H9 (cell line): ENCODE results near the gene IER3. TPM values are rescaled to one million over a fixed set of nuclear protein-coding genes. Genes with fewer than 3 reads are reported as not detected.

Experiments used
- DNase-seq: peaks from one replicate; pipeline ENCODE4 v3.0.0-alpha.2; 2017
- H2AFZ ChIP-seq: one replicate; pipeline ENCODE4 v1.6.1; 2013; ENCODE audit warnings: mild to moderate bottlenecking, low read length, control low read depth, moderate library complexity
- H2AK5ac ChIP-seq: 2 replicates; pipeline ENCODE4 v1.6.1; 2013; ENCODE audit warnings: low read length, control low read depth, mixed read lengths; ENCODE audit not compliant: insufficient read length
- H2BK120ac ChIP-seq: one replicate; pipeline ENCODE4 v1.6.1; 2013; ENCODE audit warnings: low read depth, mild to moderate bottlenecking, low read length, control low read depth, inconsistent platforms; ENCODE audit not compliant: poor library complexity, severe bottlenecking
- H2BK12ac ChIP-seq: 2 replicates; pipeline ENCODE4 v1.6.1; 2013; ENCODE audit warnings: low read length, control low read depth, mixed read lengths, low read depth; ENCODE audit not compliant: insufficient read length
- H2BK15ac ChIP-seq: 2 replicates; pipeline ENCODE4 v1.6.1; 2013; ENCODE audit warnings: low read depth, low read length, control low read depth
- H2BK20ac ChIP-seq: one replicate; pipeline ENCODE4 v1.6.1; 2013; ENCODE audit warnings: low read depth, mild to moderate bottlenecking, low read length, control low read depth, inconsistent platforms; ENCODE audit not compliant: poor library complexity, severe bottlenecking
- H2BK5ac ChIP-seq: 2 replicates; pipeline ENCODE4 v1.6.1; 2013; ENCODE audit warnings: low read length, control low read depth, mixed read lengths; ENCODE audit not compliant: insufficient read length
- H3K14ac ChIP-seq: 2 replicates; pipeline ENCODE4 v1.6.1; 2013; ENCODE audit warnings: low read length, control low read depth; ENCODE audit not compliant: insufficient read depth
- H3K18ac ChIP-seq: 2 replicates; pipeline ENCODE4 v1.6.1; 2013; ENCODE audit warnings: low read depth, mild to moderate bottlenecking, mixed read lengths, low read length, control low read depth; ENCODE audit not compliant: insufficient read length
- H3K23ac ChIP-seq: 2 replicates; pipeline ENCODE4 v1.6.1; 2013; ENCODE audit warnings: low read length, control low read depth, mixed read lengths, low read depth; ENCODE audit not compliant: insufficient read length
- H3K23me2 ChIP-seq: 2 replicates; pipeline ENCODE4 v1.6.1; 2013; ENCODE audit warnings: low read depth, mild to moderate bottlenecking, mixed read lengths, low read length, control low read depth; ENCODE audit not compliant: insufficient read length, poor library complexity, severe bottlenecking
- H3K27ac ChIP-seq: 2 replicates; pipeline ENCODE4 v1.5.1; 2013; ENCODE audit warnings: low read length, control low read depth, mixed read lengths, low read depth; ENCODE audit not compliant: insufficient read length
- H3K27me3 ChIP-seq: 2 replicates; pipeline ENCODE4 v1.6.1; 2013; ENCODE audit warnings: low read length, control low read depth, inconsistent platforms; ENCODE audit not compliant: insufficient read depth
- H3K4ac ChIP-seq: 2 replicates; pipeline ENCODE4 v1.6.1; 2013; ENCODE audit warnings: low read depth, mild to moderate bottlenecking, control low read depth, inconsistent platforms, low read length, moderate library complexity
- H3K4me1 ChIP-seq: 2 replicates; pipeline ENCODE4 v1.6.1; 2013; ENCODE audit warnings: low read length, control low read depth, inconsistent platforms; ENCODE audit not compliant: insufficient read depth
- H3K4me2 ChIP-seq: 2 replicates; pipeline ENCODE4 v1.6.1; 2013; ENCODE audit warnings: low read length, control low read depth, mixed read lengths; ENCODE audit not compliant: insufficient read length, insufficient read depth
- H3K56ac ChIP-seq: 2 replicates; pipeline ENCODE4 v1.6.1; 2013; ENCODE audit warnings: low read depth, mild to moderate bottlenecking, mixed read lengths, low read length, control low read depth; ENCODE audit not compliant: insufficient read length
- H3K79me1 ChIP-seq: 2 replicates; pipeline ENCODE4 v1.6.1; 2013; ENCODE audit warnings: low read depth, mild to moderate bottlenecking, moderate library complexity, low read length, control low read depth, inconsistent platforms; ENCODE audit not compliant: insufficient read depth, poor library complexity, severe bottlenecking
- H3K79me2 ChIP-seq: 2 replicates; pipeline ENCODE4 v1.6.1; 2013; ENCODE audit warnings: low read length, control low read depth, inconsistent platforms; ENCODE audit not compliant: insufficient read depth
- H3K9ac ChIP-seq: 2 replicates; pipeline ENCODE4 v1.6.1; 2013; ENCODE audit warnings: low read length, control low read depth, mixed read lengths; ENCODE audit not compliant: insufficient read length; ENCODE audit errors: extremely low read depth
- H3K9me3 ChIP-seq: one replicate; pipeline ENCODE4 v1.6.1; 2013; ENCODE audit warnings: low read depth, low read length, inconsistent platforms; ENCODE audit not compliant: control insufficient read depth
- H3T11ph ChIP-seq: one replicate; pipeline ENCODE4 v1.6.1; 2013; ENCODE audit warnings: mild to moderate bottlenecking, low read length, control low read depth, inconsistent platforms
- H4K20me1 ChIP-seq: one replicate; pipeline ENCODE4 v1.6.1; 2013; ENCODE audit not compliant: control insufficient read depth, insufficient read length, insufficient read depth
- H4K5ac ChIP-seq: 2 replicates; pipeline ENCODE4 v1.6.1; 2013; ENCODE audit warnings: low read depth, mild to moderate bottlenecking, mixed read lengths, low read length, control low read depth; ENCODE audit not compliant: insufficient read length
- H4K8ac ChIP-seq: replicated peaks from 2 replicates; pipeline ENCODE4 v1.6.1; 2013; ENCODE audit warnings: low read length, control low read depth, mixed read lengths, low read depth; ENCODE audit not compliant: insufficient read length
- H4K91ac ChIP-seq: 2 replicates; pipeline ENCODE4 v1.6.1; 2013; ENCODE audit warnings: low read depth, mild to moderate bottlenecking, moderate library complexity, mixed read lengths, low read length, control low read depth; ENCODE audit not compliant: insufficient read length
- H3K27ac Mint-ChIP-seq, 3 experiments: 2 replicates in 2 of 3; 3 replicates in 1 of 3; pipeline ENCODE4 v1.8.0; 2020 to 2021; ENCODE audit warnings: mixed read lengths in 3 of 3, mild to moderate bottlenecking in 1 of 3, moderate library complexity in 1 of 3
- H3K27me3 Mint-ChIP-seq: 2 replicates; pipeline ENCODE4 v1.8.0; 2021; ENCODE audit warnings: low read depth, mild to moderate bottlenecking, moderate library complexity, mixed read lengths
- H3K36me3 Mint-ChIP-seq, 3 experiments: 2 replicates in 2 of 3; 3 replicates in 1 of 3; pipeline ENCODE4 v1.8.0; 2020 to 2021; ENCODE audit warnings: low read depth in 3 of 3, mixed read lengths in 3 of 3; ENCODE audit not compliant: insufficient read depth in 1 of 3
- H3K4me1 Mint-ChIP-seq, 2 experiments: 2 replicates each; pipeline ENCODE4 v1.8.0; 2020; ENCODE audit warnings: mixed read lengths in 2 of 2
- H3K4me3 Mint-ChIP-seq, 2 experiments: 2 replicates in 1 of 2; 3 replicates in 1 of 2; pipeline ENCODE4 v1.8.0; 2020 to 2021; ENCODE audit warnings: mild to moderate bottlenecking in 2 of 2, mixed read lengths in 2 of 2, moderate library complexity in 1 of 2
- H3K9me3 Mint-ChIP-seq, 2 experiments: 2 replicates in 1 of 2; 3 replicates in 1 of 2; pipeline ENCODE4 v1.8.0; 2020; ENCODE audit warnings: mild to moderate bottlenecking in 2 of 2, mixed read lengths in 2 of 2, moderate library complexity in 1 of 2
- CTCF ChIP-seq: fragments of 200-600 bp; sonication (generic); conservative IDR thresholded peaks from 3 replicates; pipeline ENCODE4 v1.8.0; 2021; ENCODE audit warnings: antibody characterized with exemption, mild to moderate bottlenecking
- WGBS: extraction: QIAGEN DNeasy Blood & Tissue Kit; methylation state at CpG from one replicate; pipeline ENCODE4 v1.1.7; 2013; ENCODE audit warnings: missing lambda C conversion rate, low lambda C conversion rate, mixed read lengths; ENCODE audit not compliant: insufficient read length; ENCODE audit errors: extremely low coverage; 5-methylcytosine and 5-hydroxymethylcytosine counted together
- total RNA-seq: library from RNA; stranded (reverse); gene quantifications from 2 replicates; pipeline ENCODE4 v1.2.1, GENCODE V29; 2021

The IER3 gene
- total RNA-seq, 1 experiment from 2014 or later, result 43.5 TPM

GRCh38 chr6:30793521-30794194 is 49.3 kb upstream of the IER3 start:
- no peaks in the 10 kb centered on the region for H3K36me3 Mint-ChIP-seq
- H3K14ac ChIP-seq, result no peak overlapping the region
- no peak overlapping the region for H3K23ac ChIP-seq
- no peak overlapping the region for H3K56ac ChIP-seq
- WGBS, result no CpG with 5 or more reads among the region's 6 CpGs
- no peak overlapping the region for H2BK15ac ChIP-seq
- H4K8ac ChIP-seq, result no peak overlapping the region
- peaks cover 8 to 10% of the 10 kb centered on the region in 2 experiments for H3K4me1 Mint-ChIP-seq
- peaks cover 77% of the 10 kb centered on the region for H3K27me3 Mint-ChIP-seq
- no peaks in the 10 kb centered on the region for H3K23me2 ChIP-seq
- no peaks in the 10 kb centered on the region for H4K20me1 ChIP-seq
- no peak overlapping the region for H3K4me3 Mint-ChIP-seq
- H2BK12ac ChIP-seq, result no peak overlapping the region
- H2AK5ac ChIP-seq, result no peak overlapping the region
- no peak overlapping the region for H2BK120ac ChIP-seq
- H3K9me3 Mint-ChIP-seq, result no peaks in the 10 kb centered on the region
- no peak overlapping the region for H4K91ac ChIP-seq
- H2BK5ac ChIP-seq, result no peak overlapping the region
- no peak overlapping the region for H3K9ac ChIP-seq
- H3K4ac ChIP-seq, result no peak overlapping the region
- no peak overlapping the region for H2AFZ ChIP-seq
- H3T11ph ChIP-seq, result no peak overlapping the region
- no peak overlapping the region for H3K4me2 ChIP-seq
- no peak for TF ChIP-seq CTCF
- no peaks in the 10 kb centered on the region for H3K4me1 ChIP-seq
- peaks cover 16% of the 10 kb centered on the region; the same call in 1 of the 2 replicates for H3K27me3 ChIP-seq
- no peak overlapping the region for H3K27ac ChIP-seq
- DNase-seq, result no peak
- H2BK20ac ChIP-seq, result no peak overlapping the region
- no peaks in the 10 kb centered on the region for H3K9me3 ChIP-seq
- no peak overlapping the region for H3K18ac ChIP-seq
- no peaks in the 10 kb centered on the region for H3K79me2 ChIP-seq
- H4K5ac ChIP-seq, result no peak overlapping the region
- no peak overlapping the region for H3K27ac Mint-ChIP-seq
- H3K79me1 ChIP-seq, result no peaks in the 10 kb centered on the region
